A673 (cell line): ENCODE data around the gene PRRC2B.

Experiments used
- EZH2 ChIP-seq: fragments of 200-600 bp; sonication (generic); IDR thresholded peaks from 2 replicates; pipeline ENCODE4 v1.6.1; 2017; ENCODE audit warnings: borderline replicate concordance, low read depth, mild to moderate bottlenecking, mixed read lengths, antibody characterized with exemption, low read length; ENCODE audit not compliant: poor library complexity, severe bottlenecking
- TF ChIP-seq, protein P1 (sequence below): fragments of 300-800, 200-600 bp; sonication (generic); conservative IDR thresholded peaks from 2 replicates; pipeline ENCODE4 v1.5.1; 2017; ENCODE audit warnings: low read depth, mild to moderate bottlenecking, antibody characterized with exemption, low read length, moderate library complexity, mixed read lengths

- TF ChIP-seq EZH2 = no peak
- TF ChIP-seq, protein P1, sequence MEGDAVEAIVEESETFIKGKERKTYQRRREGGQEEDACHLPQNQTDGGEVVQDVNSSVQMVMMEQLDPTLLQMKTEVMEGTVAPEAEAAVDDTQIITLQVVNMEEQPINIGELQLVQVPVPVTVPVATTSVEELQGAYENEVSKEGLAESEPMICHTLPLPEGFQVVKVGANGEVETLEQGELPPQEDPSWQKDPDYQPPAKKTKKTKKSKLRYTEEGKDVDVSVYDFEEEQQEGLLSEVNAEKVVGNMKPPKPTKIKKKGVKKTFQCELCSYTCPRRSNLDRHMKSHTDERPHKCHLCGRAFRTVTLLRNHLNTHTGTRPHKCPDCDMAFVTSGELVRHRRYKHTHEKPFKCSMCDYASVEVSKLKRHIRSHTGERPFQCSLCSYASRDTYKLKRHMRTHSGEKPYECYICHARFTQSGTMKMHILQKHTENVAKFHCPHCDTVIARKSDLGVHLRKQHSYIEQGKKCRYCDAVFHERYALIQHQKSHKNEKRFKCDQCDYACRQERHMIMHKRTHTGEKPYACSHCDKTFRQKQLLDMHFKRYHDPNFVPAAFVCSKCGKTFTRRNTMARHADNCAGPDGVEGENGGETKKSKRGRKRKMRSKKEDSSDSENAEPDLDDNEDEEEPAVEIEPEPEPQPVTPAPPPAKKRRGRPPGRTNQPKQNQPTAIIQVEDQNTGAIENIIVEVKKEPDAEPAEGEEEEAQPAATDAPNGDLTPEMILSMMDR = no peak
Measured at GRCh38 chr9:131361202-131361833, 32.6 kb upstream of the PRRC2B start.
